IMR-90 (cell line): Measurements from ENCODE around the gene RASGRP1. TPM values are rescaled to one million over a fixed set of nuclear protein-coding genes. Genes with fewer than 3 reads are reported as not detected.

ENCODE experiments used
- ATAC-seq: fragments of 200-7000 bp; cut with Tn5 transposase; 2 replicates; pipeline ENCODE4 v1.9.1; 2020; ENCODE audit warnings: low read depth, mild to moderate bottlenecking, moderate library complexity
- BruUV-seq: library from RNA; stranded (reverse); fragments of 400-500 nt; replicated peaks from 2 replicates; lab custom pipeline; 2021; lab: Mats Ljungman, UMichigan
- CTCF ChIA-PET: fragments of 300-600 bp; formaldehyde crosslinking; extraction: SDS; loops from one replicate; lab custom pipeline; 2021; ENCODE audit warnings: antibody characterized with exemption; lab: Yijun Ruan, JAX
- POLR2A ChIA-PET: fragments of 300-600 bp; sonication (Branson Sonifier 250); formaldehyde crosslinking; loops from one replicate; lab custom pipeline; 2022; ENCODE audit warnings: antibody characterized with exemption; ENCODE audit not compliant: unreplicated experiment; lab: Charles Lee
- DNase-seq: peaks from one replicate; pipeline ENCODE4 v3.0.0; 2013
- H2AFZ ChIP-seq: replicated peaks from 2 replicates; pipeline ENCODE3; 2013; ENCODE audit warnings: low read length, mild to moderate bottlenecking; ENCODE audit not compliant: poor library complexity
- H2AK5ac ChIP-seq: 2 replicates; pipeline ENCODE4 v1.6.1; 2013; ENCODE audit warnings: low read depth, low read length, inconsistent platforms
- H2AK9ac ChIP-seq: replicated peaks from 2 replicates; pipeline ENCODE3; 2013; ENCODE audit warnings: mild to moderate bottlenecking, low read depth, low read length, moderate library complexity; ENCODE audit not compliant: poor library complexity
- H2BK120ac ChIP-seq: 2 replicates; pipeline ENCODE4 v1.6.1; 2013; ENCODE audit warnings: low read depth, low read length, inconsistent platforms
- H2BK15ac ChIP-seq: 3 replicates; pipeline ENCODE4 v1.6.1; 2013; ENCODE audit warnings: low read depth, low read length, inconsistent platforms
- H2BK20ac ChIP-seq: 2 replicates; pipeline ENCODE4 v1.6.1; 2013; ENCODE audit warnings: low read depth, mild to moderate bottlenecking, inconsistent platforms, low read length, moderate library complexity
- H2BK5ac ChIP-seq: 2 replicates; pipeline ENCODE4 v1.6.1; 2013; ENCODE audit warnings: mild to moderate bottlenecking, low read depth, low read length, inconsistent platforms; ENCODE audit not compliant: poor library complexity, severe bottlenecking
- H3K14ac ChIP-seq: replicated peaks from 2 replicates; pipeline ENCODE4 v1.6.1; 2013; ENCODE audit warnings: low read depth, low read length, inconsistent platforms
- H3K18ac ChIP-seq: 2 replicates; pipeline ENCODE4 v1.6.1; 2013; ENCODE audit warnings: low read depth, low read length, control low read depth
- H3K23ac ChIP-seq: 2 replicates; pipeline ENCODE4 v1.6.1; 2013; ENCODE audit warnings: low read depth, low read length, inconsistent platforms
- H3K27ac ChIP-seq: 2 replicates; pipeline ENCODE4 v1.5.1; 2013; ENCODE audit warnings: mild to moderate bottlenecking, control low read depth, low read length; ENCODE audit not compliant: insufficient read depth
- H3K27me3 ChIP-seq: 2 replicates; pipeline ENCODE4 v1.6.1; 2013; ENCODE audit warnings: low read length; ENCODE audit not compliant: control insufficient read depth, insufficient read depth
- H3K36me3 ChIP-seq: 2 replicates; pipeline ENCODE4 v1.6.1; 2013; ENCODE audit warnings: low read length, mixed read lengths; ENCODE audit not compliant: control insufficient read depth, insufficient read depth
- H3K4ac ChIP-seq: 2 replicates; pipeline ENCODE4 v1.6.1; 2013; ENCODE audit warnings: low read depth, low read length, inconsistent platforms
- H3K4me1 ChIP-seq: 2 replicates; pipeline ENCODE4 v1.6.1; 2013; ENCODE audit warnings: low read length, mixed read lengths; ENCODE audit not compliant: control insufficient read depth, insufficient read depth
- H3K4me2 ChIP-seq: 2 replicates; pipeline ENCODE4 v1.6.1; 2013; ENCODE audit warnings: low read depth, mild to moderate bottlenecking, control low read depth, low read length, moderate library complexity
- H3K4me3 ChIP-seq: 2 replicates; pipeline ENCODE4 v1.5.1; 2013; ENCODE audit warnings: low read depth, mild to moderate bottlenecking, control low read depth, low read length, moderate library complexity; ENCODE audit not compliant: insufficient read depth
- H3K56ac ChIP-seq: 2 replicates; pipeline ENCODE4 v1.6.1; 2013; ENCODE audit warnings: low read length, inconsistent platforms; ENCODE audit not compliant: insufficient read depth; ENCODE audit errors: extremely low read depth
- H3K79me1 ChIP-seq, 2 experiments: 2 replicates each; pipeline ENCODE4 v1.6.1; 2013; ENCODE audit warnings: low read length in 2 of 2, inconsistent platforms in 1 of 2, low read depth in 1 of 2
- H3K9ac ChIP-seq: 2 replicates; pipeline ENCODE4 v1.6.1; 2013; ENCODE audit warnings: low read depth, low read length, control low read depth
- H3K9me1 ChIP-seq: 2 replicates; pipeline ENCODE4 v1.6.1; 2013; ENCODE audit warnings: low read length, inconsistent platforms; ENCODE audit not compliant: insufficient read depth
- H3K9me3 ChIP-seq: 2 replicates; pipeline ENCODE4 v1.6.1; 2013; ENCODE audit warnings: low read length; ENCODE audit not compliant: control insufficient read depth, insufficient read depth
- H4K20me1 ChIP-seq: 2 replicates; pipeline ENCODE4 v1.6.1; 2013; ENCODE audit warnings: low read length, inconsistent platforms; ENCODE audit not compliant: insufficient read depth
- H4K5ac ChIP-seq: 2 replicates; pipeline ENCODE4 v1.6.1; 2013; ENCODE audit warnings: mild to moderate bottlenecking, low read depth, low read length, control low read depth
- H4K8ac ChIP-seq, 2 experiments: 2 replicates each; pipeline ENCODE4 v1.6.1; 2013; ENCODE audit warnings: low read depth in 2 of 2, low read length in 2 of 2, control low read depth in 1 of 2, inconsistent platforms in 1 of 2
- H4K91ac ChIP-seq: 2 replicates; pipeline ENCODE4 v1.6.1; 2013; ENCODE audit warnings: low read depth, low read length, inconsistent platforms; ENCODE audit not compliant: insufficient read depth
- FOS ChIP-seq: fragments of 150-350 bp; IDR thresholded peaks from 2 replicates; pipeline ENCODE4 v1.6.1; 2016; ENCODE audit warnings: low read depth, low read length
- MAZ ChIP-seq: IDR thresholded peaks from 2 replicates; pipeline ENCODE4 v1.6.1; 2012; ENCODE audit warnings: low read depth, mild to moderate bottlenecking, low read length, improper control_type of control experiment, moderate library complexity, borderline replicate concordance
- MXI1 ChIP-seq: IDR thresholded peaks from 2 replicates; pipeline ENCODE4 v1.6.1; 2012; ENCODE audit warnings: low read depth, mild to moderate bottlenecking, low read length, moderate library complexity, borderline replicate concordance
- WGBS, 2 experiments: methylation state at CpG; one replicate each; pipeline versions ENCODE4 v1.1.5 to v1.1.7; 2013; ENCODE audit warnings: missing lambda C conversion rate in 2 of 2; ENCODE audit not compliant: insufficient read length in 1 of 2; ENCODE audit errors: extremely low coverage in 2 of 2; 5-methylcytosine and 5-hydroxymethylcytosine counted together
- dilution Hi-C: fragments of 300-500 bp; cut with HindIII; formaldehyde crosslinking; loops from one replicate; pipeline ENCODE4 v1.14.3; 2018; ENCODE audit warnings: low sequenced_read_pairs; ENCODE audit not compliant: unreplicated experiment
- in situ Hi-C: fragments of 300-500 bp; cut with MboI; formaldehyde crosslinking; loops from 3 replicates; pipeline ENCODE4 v1.14.3; 2019; ENCODE audit warnings: low sequenced_read_pairs, inconsistent platforms, mixed read lengths
- intact Hi-C: fragments of 100-400 bp; cut with micrococcal nuclease; formaldehyde crosslinking; loops from 2 replicates; pipeline ENCODE4 v1.10.0; 2022
- polyA plus RNA-seq, 3 experiments: library from polyadenylated mRNA; depleted of rRNA; stranded (reverse); fragments of >200 nt; gene quantifications; 2 replicates each; pipeline ENCODE4 v1.2.3, GENCODE V29; 2012; ENCODE audit warnings: low replicate concordance in 1 of 3
- total RNA-seq: library from RNA; depleted of rRNA; stranded (reverse); fragments of >200 nt; gene quantifications from 2 replicates; pipeline ENCODE4 v1.2.3, GENCODE V29; 2012

RASGRP1 gene
- total and polyA plus RNA-seq, 2 of the 4 experiments (the other 2 are of a cell fraction) = 1.4 to 3.2 TPM

DNA sequence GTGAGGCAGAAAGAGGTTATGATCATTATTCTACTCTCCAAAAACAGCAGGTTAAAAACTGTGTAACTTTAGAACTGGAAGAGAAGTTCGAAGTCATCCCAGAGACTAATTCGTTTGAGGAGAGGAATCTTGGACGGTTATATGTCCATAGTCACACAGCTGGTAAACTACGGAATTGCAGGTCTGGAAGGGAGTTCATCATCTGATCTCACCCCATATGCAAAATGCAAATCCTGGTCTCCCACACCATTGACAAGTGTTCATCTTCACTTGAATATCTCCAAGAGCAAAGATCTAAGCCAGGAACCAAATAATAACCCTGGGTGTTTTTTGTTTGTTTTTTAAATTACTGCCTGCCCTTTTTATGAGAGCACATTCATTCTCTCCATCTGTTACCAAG, 57.6 kb downstream of the RASGRP1 start:
- in situ Hi-C loops (no loop called here), dilution Hi-C loops (no loop called here), intact Hi-C loops (no loop called here)
- H4K5ac ChIP-seq = no peak overlapping the region
- no CpG with 5 or more reads among the region's 4 CpGs for WGBS, 2 experiments
- H3K4me1 ChIP-seq = no peaks in the 10 kb centered on the region; the same call in 1 of the 2 replicates
- no peak overlapping the region for H3K4me3 ChIP-seq
- ATAC-seq (no peak), DNase-seq (no peak)
- no peak overlapping the region for H3K9ac ChIP-seq
- H2BK20ac ChIP-seq = no peak overlapping the region
- H3K9me3 ChIP-seq = no peaks in the 10 kb centered on the region
- H3K4me2 ChIP-seq = no peak overlapping the region
- H3K56ac ChIP-seq = no peak overlapping the region
- H3K23ac ChIP-seq = no peak overlapping the region
- CTCF ChIA-PET = interaction anchor here (0.5 kb wide), 1 partner anchor 38 kb away, joined by 3 read pairs; no protein-coding TSS in a partner anchor
- H3K14ac ChIP-seq = no peak overlapping the region
- H2AK9ac ChIP-seq = no peak overlapping the region
- POLR2A ChIA-PET = interaction anchor here (0.6 kb wide), 2 partner anchors 8 to 944 kb away, joined by 3 to 4 read pairs; no protein-coding TSS in a partner anchor
- no peak overlapping the region for H3K18ac ChIP-seq
- no peaks in the 10 kb centered on the region for H3K9me1 ChIP-seq
- H2AFZ ChIP-seq = no peak overlapping the region
- no peaks in the 10 kb centered on the region for H3K27me3 ChIP-seq
- H2AK5ac ChIP-seq = no peak overlapping the region
- no peak for TF ChIP-seq MAZ
- no peak for TF ChIP-seq FOS
- TF ChIP-seq MXI1 = no peak
- no peak overlapping the region for H2BK120ac ChIP-seq
- no peak overlapping the region for H2BK5ac ChIP-seq
- BruUV-seq = no TSS peak
- H4K8ac ChIP-seq = no peak overlapping the region
- H3K27ac ChIP-seq = no peak overlapping the region
- H3K79me1 ChIP-seq = no peaks in the 10 kb centered on the region
- no peak overlapping the region for H3K4ac ChIP-seq
- no peaks in the 10 kb centered on the region for H3K36me3 ChIP-seq
- no peaks in the 10 kb centered on the region for H4K20me1 ChIP-seq
- no peak overlapping the region for H4K91ac ChIP-seq
- H2BK15ac ChIP-seq = no peak overlapping the region
